ENCODE measurements around the gene WDR45B.

- TF ChIP-seq CTCF (IDR thresholded peaks at IDR 0.05) (no peak), POLR2A (IDR thresholded peaks at IDR 0.05) (no peak)
Measured at GRCh38 chr17:82598256-82599119, 49.8 kb downstream of the WDR45B start.

Measured in body of pancreas (tissue), 4 donors.